ENCODE measurements around the gene TYK2. TPM values are rescaled to one million over a fixed set of nuclear protein-coding genes. Genes with fewer than 3 reads are reported as not detected.

The TYK2 gene
- total and polyA plus RNA-seq, 9 of the 15 experiments (the other 6 are each of a cell fraction or from before 2014, with no cell fraction given) = 15.0 to 182 (median 85.9) TPM

DNA sequence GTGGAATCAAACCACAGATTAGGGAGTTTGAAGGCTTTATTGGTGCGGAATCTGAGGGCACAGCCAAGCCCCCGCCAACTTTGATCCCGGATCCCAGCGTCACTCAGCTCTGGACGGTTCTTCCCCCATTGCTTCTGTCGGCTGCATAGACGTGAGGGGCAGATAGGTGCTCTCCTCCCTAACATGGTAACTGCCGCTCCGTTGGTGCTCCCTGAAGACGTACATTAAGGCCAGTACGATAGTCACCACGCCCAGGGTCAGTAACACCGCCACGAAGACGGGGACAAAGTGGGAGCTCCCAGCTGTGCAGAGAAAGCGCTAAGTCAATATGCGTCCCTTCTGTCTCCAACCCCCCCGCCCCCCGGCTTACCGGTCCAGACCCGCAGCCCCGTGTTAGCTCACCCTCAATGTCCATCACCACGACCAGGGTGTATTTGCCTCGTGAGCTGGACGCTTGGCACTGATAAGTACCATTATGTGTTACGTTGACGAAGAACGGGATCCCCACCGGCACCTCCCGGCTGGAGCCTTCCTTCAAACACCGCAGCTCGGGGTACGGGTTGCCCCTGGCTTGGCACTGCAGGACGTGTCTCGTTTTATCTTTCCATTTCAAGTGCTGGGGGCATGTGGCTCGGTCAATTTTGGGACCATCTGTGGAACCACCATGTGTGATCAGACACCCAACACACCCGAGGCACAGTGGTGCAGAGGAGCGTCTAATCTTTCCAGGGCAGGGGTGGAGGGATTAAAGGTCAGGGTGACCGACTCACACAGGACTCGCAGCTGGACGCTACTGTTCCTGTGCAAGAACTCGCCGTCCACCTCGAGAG, 46.4 kb downstream of the TYK2 start (continued):
- TF ChIP-seq HNRNPL (IDR thresholded peaks at IDR 0.05; ENCODE audit: low read depth, low read length) (no peak), CCAR2 (IDR thresholded peaks at IDR 0.05; ENCODE audit: low read depth, low read length) (no peak), NCOR1 (IDR thresholded peaks at IDR 0.05) (peak; percentile 75; the same call in 1 of the 2 replicates), BCOR (IDR thresholded peaks at IDR 0.05) (peak; percentile 29; the same call in 1 of the 2 replicates), ARID1B (IDR thresholded peaks at IDR 0.05) (peak; percentile 72), RBM39 (optimal IDR thresholded peaks at IDR 0.05; ENCODE audit: low read depth, low read length) (peak; percentile 21), RBM15 (IDR thresholded peaks at IDR 0.05; ENCODE audit: insufficient read depth, low read length) (no peak), ZNF12 (CRISPR knock-in tag; IDR thresholded peaks at IDR 0.05) (peak; percentile 68; the same call in 1 of the 2 replicates), MXI1 (IDR thresholded peaks at IDR 0.05; ENCODE audit: low read depth, low read length) (0 out of 2 replicates have a peak, but pooled peaks have one; percentile 2), MEF2A (IDR thresholded peaks at IDR 0.05; ENCODE audit: control insufficient read depth, low read depth, low read length) (no peak), CAMTA2 (CRISPR knock-in tag; conservative IDR thresholded peaks at IDR 0.05) (no peak), NFIC (IDR thresholded peaks at IDR 0.05) (peak; percentile 64), FOXA3 (CRISPR knock-in tag; conservative IDR thresholded peaks at IDR 0.05 in 1 of 2, IDR thresholded peaks at IDR 0.05 in 1 of 2) (peak; percentile 36 to 95; a peak in 2 of 4 replicates), GATA2 (CRISPR knock-in tag; IDR thresholded peaks at IDR 0.05) (peak; percentile 63), TBP (optimal IDR thresholded peaks at IDR 0.05; ENCODE audit: low read depth, low read length) (no peak), MAFK (IDR thresholded peaks at IDR 0.05; ENCODE audit: low read length) (no peak), TEAD4 (IDR thresholded peaks at IDR 0.05; ENCODE audit: low read length) (peak; percentile 73), TEAD4 (CRISPR knock-in tag; IDR thresholded peaks at IDR 0.05; ENCODE audit: borderline replicate concordance) (no peak), SREBF2 (CRISPR knock-in tag; IDR thresholded peaks at IDR 0.05) (0 out of 2 replicates have a peak, but pooled peaks have one; percentile 75), PML (IDR thresholded peaks at IDR 0.05; ENCODE audit: low read length) (0 out of 2 replicates have a peak, but pooled peaks have one; percentile 40)
- TF ChIP-seq, protein P1, sequence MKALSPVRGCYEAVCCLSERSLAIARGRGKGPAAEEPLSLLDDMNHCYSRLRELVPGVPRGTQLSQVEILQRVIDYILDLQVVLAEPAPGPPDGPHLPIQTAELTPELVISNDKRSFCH (CRISPR knock-in tag; IDR thresholded peaks at IDR 0.05) = no peak
- TF ChIP-seq, protein P1 (tag; IDR thresholded peaks at IDR 0.05) = no peak; the same call in 1 of the 2 replicates
- TF ChIP-seq, protein P2, sequence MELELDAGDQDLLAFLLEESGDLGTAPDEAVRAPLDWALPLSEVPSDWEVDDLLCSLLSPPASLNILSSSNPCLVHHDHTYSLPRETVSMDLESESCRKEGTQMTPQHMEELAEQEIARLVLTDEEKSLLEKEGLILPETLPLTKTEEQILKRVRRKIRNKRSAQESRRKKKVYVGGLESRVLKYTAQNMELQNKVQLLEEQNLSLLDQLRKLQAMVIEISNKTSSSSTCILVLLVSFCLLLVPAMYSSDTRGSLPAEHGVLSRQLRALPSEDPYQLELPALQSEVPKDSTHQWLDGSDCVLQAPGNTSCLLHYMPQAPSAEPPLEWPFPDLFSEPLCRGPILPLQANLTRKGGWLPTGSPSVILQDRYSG (tag; conservative IDR thresholded peaks at IDR 0.05; ENCODE audit: low read depth) = no peak
- TF ChIP-seq, protein P3, sequence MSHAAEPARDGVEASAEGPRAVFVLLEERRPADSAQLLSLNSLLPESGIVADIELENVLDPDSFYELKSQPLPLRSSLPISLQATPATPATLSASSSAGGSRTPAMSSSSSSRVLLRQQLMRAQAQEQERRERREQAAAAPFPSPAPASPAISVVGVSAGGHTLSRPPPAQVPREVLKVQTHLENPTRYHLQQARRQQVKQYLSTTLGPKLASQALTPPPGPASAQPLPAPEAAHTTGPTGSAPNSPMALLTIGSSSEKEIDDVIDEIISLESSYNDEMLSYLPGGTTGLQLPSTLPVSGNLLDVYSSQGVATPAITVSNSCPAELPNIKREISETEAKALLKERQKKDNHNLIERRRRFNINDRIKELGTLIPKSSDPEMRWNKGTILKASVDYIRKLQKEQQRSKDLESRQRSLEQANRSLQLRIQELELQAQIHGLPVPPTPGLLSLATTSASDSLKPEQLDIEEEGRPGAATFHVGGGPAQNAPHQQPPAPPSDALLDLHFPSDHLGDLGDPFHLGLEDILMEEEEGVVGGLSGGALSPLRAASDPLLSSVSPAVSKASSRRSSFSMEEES (CRISPR knock-in tag; IDR thresholded peaks at IDR 0.05) = no peak
- TF ChIP-seq, protein P4, sequence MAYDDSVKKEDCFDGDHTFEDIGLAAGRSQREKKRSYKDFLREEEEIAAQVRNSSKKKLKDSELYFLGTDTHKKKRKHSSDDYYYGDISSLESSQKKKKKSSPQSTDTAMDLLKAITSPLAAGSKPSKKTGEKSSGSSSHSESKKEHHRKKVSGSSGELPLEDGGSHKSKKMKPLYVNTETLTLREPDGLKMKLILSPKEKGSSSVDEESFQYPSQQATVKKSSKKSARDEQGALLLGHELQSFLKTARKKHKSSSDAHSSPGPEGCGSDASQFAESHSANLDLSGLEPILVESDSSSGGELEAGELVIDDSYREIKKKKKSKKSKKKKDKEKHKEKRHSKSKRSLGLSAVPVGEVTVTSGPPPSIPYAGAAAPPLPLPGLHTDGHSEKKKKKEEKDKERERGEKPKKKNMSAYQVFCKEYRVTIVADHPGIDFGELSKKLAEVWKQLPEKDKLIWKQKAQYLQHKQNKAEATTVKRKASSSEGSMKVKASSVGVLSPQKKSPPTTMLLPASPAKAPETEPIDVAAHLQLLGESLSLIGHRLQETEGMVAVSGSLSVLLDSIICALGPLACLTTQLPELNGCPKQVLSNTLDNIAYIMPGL (CRISPR knock-in tag; IDR thresholded peaks at IDR 0.05) = peak; percentile 57; the same call in 1 of the 2 replicates

Measured in K562 (cell line).